HG03108 (cell line): Measurements from ENCODE around the gene HECW1.
A peak's percentile ranks its signal among the peaks of the same experiment; 100 is the strongest.
"Not testable (repeated sequence)": the region's sequence is repeated elsewhere in the genome, so short reads cannot be mapped to it uniquely, and the experiment has no call there.

Experiments used
- ATAC-seq: cut with Tn5 transposase; IDR thresholded peaks from one replicate; pipeline ENCODE4 v1.9.1; 2021; ENCODE audit warnings: moderate library complexity; ENCODE audit not compliant: unreplicated experiment

HECW1 gene

DNA sequence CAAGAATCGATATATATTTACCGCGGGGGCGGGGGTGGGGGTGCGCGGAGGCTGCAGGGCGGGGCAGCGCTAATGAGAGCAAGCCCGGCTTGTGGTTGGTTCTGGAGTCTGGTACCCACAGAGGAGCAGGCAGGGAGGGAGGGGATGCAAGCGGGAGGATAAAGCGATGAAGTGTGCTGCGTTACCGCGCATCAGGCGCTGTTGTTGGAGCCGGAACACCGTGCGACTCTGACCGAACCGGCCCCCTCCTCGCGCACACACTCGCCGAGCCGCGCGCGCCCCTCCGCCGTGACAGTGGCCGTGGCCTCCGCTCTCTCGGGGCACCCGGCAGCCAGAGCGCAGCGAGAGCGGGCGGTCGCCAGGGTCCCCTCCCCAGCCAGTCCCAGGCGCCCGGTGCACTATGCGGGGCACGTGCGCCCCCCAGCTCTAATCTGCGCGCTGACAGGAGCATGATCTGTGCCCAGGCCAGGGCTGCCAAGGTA, at the start of gene HECW1:
Gene HECW1 (plus strand): TSS at position 189 of the 482 bp plus-strand sequence. CDS start 131,259 bp downstream, outside the sequence.
- ATAC-seq = no peak

DNA sequence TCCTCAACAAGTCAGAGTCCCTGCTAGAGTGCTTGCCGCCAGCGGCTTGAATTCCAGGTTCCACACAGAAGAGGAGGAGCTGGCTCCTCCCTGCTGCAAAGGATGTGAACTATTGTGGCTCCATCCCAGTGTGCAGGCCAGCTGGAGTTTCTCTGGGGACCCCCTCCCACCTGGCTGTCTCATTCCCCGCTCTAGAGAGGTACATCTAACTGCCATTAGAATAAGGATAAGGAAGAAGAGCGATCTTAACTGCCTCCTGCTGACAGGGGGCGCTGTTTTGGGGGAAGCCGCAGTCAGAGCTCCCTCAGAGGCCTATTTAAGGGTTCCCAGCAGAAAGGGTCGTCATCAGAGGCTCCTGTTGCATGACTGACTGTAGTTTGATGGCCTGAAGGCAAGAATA, 40.8 kb upstream of the HECW1 start:
- no peak for ATAC-seq

DNA sequence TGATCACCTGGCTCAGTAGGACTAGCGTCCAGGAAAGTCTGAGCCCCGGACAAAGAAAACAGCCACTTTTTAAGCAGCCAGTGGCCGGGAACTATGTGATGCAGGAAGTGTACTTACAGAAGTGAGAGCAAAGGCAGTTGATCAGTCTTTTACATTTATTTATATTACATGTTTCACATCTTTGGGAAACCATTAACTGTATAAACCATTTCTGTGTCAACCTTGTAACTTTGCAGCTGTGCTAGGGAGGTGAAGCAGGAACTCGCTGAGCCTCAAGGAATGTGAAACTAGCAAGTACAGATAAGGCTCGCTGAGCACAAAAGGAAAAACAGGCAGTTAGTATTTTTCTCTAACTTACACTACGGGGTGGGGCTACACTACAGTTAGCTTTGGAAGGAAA, 39.9 kb upstream of the HECW1 start:
- peak; percentile 79 for ATAC-seq

DNA sequence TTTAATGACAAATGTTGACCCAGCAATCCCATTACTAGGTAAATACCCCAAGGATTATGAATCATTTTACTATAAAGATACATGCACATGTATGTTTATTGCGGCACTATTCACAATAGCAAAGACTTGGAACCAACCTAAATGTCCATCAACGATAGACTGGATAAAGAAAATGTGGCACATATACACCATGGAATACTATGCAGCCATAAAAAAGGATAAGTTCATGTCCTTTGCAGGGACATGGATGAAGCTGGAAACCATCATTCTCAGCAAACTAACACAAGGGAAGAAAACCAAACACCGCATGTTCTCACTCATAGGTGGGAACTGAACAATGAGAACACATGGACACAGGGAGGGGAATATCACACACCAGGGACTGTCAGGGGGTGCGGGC, 38.6 kb upstream of the HECW1 start:
- not testable (repeated sequence) for ATAC-seq

DNA sequence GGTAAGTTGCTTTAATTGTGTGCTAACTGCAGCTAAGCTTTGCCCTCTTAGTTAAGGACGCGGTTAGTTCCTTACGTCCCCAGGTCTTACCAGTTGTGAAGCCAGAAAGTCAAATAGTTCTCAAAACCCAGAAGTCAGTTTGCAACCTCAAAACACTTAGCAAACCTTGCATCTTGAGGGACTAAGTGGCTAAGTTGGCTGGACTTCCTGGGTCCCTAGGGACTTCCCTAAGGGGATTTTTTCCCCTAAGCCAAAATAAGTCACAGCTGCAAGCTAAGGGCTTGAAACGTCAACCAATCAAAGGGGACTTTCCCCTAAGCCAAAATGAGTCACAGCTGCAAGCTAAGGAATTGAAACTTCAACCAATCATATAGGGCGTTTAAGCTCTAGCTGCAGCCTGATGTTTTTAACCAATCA, 36.2 kb upstream of the HECW1 start:
- no peak for ATAC-seq

DNA sequence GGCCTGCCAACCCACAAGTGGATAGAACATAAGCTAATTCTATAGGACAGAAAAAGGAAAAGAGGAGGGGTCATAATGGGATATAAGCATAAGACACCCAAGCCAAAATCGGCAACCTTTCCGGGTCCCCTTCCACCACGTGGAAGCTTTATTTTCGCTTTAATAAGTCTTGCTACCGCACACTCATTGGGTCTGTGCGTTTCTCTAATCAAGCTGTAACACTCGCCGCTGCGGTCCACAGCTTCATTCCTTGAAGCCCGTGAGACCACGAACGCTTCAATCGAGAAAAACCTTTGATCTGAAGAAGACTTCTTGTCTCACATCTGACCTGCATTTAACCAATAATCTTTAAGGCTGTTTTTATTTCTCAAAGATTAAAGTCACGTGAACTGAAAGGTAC, 35.8 kb upstream of the HECW1 start:
- no peak for ATAC-seq

DNA sequence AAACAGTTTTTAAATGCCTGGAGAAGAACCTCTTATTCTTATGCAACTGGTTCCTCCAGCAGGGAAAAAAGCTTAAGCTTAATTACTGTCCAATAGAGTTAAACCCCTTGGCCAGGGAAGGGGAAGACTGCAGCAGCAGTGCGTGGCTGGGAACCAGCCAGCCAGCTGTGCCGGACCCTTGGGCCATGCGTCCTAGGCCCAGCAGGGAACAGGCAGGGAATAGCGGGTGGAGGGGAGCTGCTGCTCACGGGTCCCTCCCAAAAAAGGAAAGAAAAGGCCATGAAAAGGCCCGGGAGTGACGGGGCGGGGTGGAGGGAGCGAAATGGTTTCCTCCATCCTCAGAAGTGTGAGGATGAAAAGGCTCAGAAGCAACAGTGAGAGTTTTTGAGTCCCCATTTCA, 35.2 kb upstream of the HECW1 start:
- ATAC-seq = no peak

DNA sequence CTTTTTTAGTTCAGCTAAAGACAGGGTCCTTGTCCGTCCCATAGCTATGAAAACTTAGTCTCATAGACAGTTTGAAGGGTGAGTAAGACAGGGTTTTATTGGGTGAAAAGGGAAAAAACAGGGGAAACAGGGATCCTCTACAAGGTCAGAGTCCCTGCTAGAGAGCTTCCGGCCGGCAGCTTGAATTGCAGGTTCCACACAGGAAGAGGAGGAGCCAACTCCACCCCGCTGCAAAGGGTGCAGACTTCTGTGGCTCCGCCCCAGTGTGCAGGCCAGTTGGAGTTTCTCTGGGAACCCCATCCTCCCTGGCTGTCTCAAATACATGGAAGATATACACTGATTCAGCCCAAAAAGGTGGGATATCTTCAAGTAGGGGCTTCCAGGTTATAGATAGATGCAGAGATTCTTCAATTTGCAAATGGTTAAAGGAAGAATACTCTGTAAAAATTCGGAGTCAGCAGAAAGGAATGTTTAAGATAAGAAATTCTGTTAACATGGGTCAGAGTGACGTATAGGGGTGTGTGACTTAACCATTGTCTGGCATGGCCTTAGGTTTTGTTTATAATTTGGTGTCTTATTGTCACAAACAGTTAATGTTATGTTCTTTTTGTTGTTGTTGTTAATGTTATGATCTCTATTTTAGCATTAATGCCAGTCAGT, 34.6 kb upstream of the HECW1 start:
- no peak for ATAC-seq

DNA sequence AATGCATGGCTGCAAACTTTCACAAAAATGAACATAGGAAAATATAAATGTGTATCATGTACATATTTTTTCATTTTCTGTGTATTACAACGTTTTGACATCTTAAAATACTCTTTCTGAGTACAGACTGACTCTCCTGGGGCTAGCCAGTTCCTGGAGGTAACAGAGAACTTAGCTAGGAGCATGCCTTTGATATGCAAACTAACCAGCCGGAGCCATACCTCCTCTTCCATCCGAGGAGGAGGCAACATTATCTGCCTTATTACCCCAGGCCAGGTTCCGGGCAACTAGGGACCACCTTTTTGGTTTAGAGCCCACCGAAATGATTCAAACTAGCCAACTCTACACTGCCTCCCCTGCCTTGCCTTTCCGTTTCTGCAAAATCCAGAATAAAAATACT, 33.7 kb upstream of the HECW1 start:
- no peak for ATAC-seq

DNA sequence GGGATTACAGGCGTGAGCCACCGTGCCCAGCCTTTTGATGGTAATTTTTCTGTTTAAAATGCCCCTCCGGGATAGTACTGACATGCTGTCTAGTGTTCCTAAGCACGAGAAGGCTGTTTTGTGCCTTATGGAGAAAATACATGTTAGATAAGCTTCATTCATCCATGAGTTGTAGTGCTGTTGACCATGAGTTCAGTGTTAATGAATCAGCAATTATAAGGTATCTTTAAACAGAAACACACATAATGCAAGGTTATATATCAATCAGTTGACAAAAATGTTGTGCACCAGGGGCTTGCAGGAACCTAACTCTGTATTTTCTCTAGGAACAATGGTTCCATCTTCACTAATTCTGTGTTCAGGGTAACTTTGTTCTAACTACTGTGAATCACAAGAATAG, 30.8 kb upstream of the HECW1 start:
- ATAC-seq = no peak

DNA sequence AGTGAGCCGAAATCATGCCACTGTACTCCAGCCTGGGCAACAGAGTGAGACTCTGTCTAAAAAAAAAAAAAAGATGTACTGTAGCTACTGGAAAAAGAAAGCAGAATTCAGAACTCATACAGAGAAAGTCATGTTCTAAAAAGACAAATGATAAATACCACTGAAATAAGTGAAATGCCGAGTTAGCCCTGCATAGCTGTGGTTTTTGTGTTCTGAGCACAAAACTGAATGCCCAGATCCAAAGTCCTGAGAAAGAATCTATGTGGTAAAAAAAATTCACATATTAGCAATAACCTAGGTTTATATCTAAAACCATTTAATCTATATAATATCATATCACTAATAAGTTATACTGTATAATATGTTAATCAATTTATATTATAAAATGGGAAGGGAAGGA, 29.3 kb upstream of the HECW1 start:
- ATAC-seq = no peak

DNA sequence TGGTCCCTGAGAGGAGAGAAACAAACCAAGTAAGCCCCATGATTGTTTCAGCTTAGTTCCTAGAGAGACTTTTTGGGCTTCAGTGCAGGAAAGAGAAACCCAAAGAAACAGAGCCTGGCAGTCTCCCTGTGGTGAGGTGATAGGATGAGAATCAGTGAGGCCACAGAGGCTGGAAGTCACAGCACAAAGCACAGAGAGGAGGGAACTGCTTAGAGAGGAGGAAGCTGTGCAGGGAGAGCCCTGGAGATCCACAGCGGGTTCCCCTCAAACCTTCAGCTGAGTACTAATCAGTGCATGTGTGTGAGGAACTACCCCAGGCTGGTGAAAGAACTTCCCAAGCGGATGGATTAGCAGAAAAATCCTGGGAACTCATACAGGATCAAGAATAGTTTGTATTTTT, 27.4 kb upstream of the HECW1 start:
- no peak for ATAC-seq

DNA sequence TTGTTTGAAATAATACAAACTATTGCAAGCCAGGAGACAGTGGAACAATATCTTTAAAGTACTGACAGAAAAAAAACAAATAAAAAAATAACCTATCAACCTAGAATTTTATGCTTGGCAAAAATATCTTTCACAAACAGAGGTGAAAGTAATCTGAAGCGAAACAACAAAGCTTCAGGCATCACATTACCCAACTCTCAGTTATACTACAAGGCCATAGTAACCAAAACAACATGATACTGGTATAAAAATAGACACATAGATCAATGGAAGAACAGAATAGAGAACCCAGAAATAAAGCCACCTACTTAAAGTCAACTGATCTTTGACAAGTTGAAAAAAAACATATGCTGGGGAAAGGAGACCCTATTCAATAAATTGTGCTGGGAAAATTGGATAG, 26.5 kb upstream of the HECW1 start:
- ATAC-seq = no peak

DNA sequence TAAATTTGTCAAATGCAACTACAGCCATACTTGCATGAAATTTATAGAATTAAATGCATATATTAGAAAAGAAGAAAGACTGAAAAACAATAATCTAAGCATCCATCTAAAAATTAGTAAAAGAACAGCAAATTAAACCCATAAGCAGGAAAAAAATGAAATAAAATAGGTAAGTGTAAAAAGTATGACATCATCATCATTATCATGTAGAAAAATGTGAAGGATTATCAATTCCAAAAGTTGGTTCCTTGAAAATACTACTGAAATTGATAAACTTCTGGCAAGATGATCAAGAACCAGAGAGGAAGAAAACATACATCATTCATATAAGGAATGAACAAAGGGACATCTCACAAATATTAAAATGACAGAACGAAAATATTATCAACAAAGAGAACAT, 19.6 kb upstream of the HECW1 start:
- no peak for ATAC-seq

DNA sequence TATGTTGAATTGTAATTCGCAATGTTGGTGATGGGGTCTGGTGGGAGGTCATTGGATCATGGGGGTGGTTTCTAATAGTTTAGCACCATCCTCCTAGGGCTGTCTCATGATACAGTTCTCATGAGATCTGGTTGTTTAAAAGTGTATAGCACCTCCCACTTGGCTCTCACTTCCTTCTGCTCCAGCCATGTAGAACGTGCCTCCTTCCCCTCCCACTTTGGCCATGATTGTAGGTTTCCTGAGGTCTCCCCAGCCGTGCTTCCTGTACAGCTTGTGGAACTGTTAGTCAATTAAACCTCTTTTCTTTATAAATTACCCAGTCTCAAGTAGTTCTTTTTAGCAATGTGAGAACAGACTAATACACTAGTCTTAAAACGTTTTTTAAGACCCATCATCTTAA, 15.6 kb upstream of the HECW1 start:
- ATAC-seq = no peak

DNA sequence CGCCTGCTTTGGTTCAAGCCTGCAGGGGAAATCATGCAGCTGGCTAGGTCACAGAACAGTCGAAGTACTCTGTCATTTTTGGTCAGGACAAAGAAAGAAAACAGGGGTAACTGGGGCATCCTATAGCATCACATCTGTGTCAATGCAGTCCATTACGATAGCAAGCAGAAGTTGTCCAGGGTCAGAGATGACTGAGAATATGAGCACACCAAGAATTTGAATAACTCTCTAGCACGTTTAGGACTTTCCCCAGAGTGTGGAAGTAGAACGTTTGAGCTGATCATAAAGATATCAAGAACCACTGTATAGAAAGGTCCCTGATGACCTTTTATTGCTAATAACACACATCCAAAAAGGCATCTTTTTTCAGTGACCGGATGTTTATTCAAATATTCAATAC, 12.7 kb upstream of the HECW1 start:
- no peak for ATAC-seq

DNA sequence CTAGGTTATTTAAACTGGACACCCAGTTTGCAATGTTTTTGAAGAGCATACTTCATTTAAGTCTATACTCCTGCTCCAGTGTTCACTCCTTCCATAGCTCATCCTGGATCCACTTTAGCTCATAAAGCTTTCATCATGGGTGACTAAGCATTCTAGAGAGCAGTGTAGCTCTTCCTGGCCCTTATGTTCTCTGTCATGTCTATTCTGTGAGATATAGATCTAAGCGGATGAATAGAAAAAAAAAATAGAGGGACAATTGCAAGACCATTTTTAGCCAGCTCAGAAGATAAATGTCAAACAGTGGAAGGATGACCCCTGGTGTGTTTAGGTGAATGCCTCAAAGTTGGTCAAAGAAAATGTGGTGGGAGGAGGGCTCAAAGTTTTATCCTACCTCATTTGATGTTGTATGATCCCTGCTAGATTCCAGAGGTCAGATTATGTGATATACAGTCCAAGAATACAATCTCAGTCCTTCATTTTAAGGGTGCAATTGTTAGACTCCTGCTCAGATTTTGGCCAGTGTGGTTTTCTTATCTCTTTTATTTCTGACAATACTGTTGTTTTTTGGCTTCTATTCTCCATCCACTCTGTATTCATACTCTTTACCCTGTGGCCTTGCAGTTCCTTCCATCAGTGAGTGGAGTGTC, 7.5 kb upstream of the HECW1 start:
- ATAC-seq = no peak

DNA sequence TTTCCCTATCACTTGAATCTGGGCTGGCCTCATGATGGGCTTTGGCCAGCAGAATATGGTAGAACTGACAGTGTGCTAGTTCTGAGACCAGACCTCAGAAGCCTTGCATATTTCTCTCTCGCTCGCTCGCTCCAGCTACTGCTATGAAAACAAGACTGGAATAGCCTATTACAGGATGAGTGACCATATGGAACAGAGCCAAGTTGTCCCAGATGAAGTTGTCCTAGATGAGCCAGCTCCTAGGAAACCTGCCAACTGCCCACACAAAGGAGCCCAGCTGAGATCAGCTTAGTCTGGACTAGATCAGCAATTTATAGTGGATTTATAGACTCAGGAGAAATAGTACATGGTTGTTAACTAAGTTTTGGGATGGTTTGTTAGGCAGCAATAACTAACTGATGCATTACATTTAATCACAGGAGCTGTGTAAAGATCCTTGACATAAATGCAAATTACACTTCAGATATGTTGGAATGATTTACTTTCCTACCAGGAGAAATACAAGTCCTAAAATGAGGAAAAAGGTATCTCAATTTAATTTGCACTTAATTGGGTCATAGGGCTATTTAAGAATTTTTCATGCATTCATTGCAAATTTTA, 6.8 kb upstream of the HECW1 start:
- no peak for ATAC-seq

DNA sequence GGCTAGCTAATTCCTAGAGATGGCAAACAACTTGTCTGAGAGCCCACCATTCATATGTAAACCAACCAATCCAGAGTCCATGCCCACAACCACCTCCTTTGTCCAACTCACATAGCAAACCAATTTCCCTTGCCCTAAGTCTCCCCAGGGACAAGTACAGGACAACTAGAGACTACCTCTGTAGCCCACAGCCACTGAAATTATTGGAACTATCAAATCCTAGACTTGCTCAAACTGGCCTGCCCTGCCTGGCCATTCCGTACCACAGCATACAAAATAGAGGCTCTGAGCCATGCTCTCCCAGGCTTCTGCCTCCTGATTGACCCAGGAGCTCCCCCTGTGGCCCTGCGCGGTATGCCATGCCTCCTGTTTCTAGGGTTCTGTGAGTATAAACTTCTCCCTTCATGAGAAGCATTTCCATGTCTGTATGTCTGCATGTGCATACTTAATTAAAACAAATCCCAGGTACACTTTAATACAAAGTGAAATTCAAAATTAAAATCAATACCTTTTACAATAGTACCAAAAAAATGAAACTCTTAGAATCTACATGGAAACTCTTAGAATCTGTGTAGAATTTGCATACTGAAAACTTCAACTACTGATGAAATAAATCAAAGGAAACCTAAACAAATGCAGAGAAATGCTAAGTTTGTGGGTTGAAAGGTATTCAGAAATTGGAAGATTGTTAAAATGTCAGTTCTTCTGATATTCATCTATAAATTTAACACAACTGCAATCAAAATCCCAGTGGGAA, 4.0 kb upstream of the HECW1 start:
- peak; percentile 80 for ATAC-seq

DNA sequence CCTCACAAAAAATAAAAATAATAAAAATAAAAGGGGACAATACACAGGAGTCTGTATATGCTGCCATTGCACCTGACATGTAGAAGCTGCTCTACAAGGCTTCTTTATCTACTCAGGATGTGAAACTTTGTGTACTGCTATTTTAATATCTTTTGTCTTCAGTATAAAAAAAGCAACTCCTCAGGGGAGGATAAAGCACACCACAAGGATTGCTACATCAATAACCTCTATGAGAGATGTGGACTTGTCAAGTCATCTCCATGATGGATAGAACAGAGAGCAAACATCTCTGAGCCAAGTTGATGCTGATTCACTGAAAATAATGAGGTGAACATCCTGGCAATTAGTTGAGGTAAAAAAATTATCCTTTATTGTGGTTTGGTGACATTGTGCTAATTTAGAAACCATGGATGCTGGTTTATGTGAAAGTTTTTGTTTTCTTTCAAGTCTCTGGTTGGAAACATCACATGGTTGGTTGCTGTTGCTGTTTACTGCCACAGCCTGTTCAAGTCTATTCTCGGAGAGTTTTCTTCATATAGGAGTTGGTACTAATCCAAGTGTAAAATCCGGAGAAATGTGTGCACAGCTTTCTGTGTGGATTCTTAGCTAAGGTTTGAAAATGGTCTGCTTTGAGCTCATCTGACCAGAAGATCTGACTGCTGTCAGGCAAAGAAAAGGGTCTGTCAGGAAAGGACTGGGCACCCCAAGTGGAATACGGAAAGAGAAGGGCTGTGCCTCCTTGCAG, 1.5 kb upstream of the HECW1 start:
- ATAC-seq = no peak
